Vagina (tissue), 2 donors: Measurements from ENCODE around the gene TCF7L1. TPM values are rescaled to one million over a fixed set of nuclear protein-coding genes. Genes with fewer than 3 reads are reported as not detected.

Experiments
- DNase-seq, 2 donors: peaks; one replicate each; pipeline ENCODE4 v3.0.0-alpha.2; 2017; ENCODE audit errors: extremely low spot score in 2 of 2
- H3K27ac ChIP-seq: fragments of 200-600 bp; sonication (generic); one replicate; pipeline ENCODE4 v1.5.1; 2019
- H3K27me3 ChIP-seq: fragments of 200-600 bp; sonication (generic); one replicate; pipeline ENCODE4 v1.5.1; 2019
- H3K36me3 ChIP-seq, 2 donors: fragments of 200-600 bp; sonication (generic); one replicate each; pipeline ENCODE4 v1.5.1; 2017 to 2019
- H3K4me1 ChIP-seq: fragments of 200-600 bp; sonication (generic); one replicate; pipeline ENCODE4 v1.5.1; 2019
- H3K4me3 ChIP-seq, 2 donors: fragments of 200-600 bp; sonication (generic); 1 replicate in 1 of 2; 2 replicates in 1 of 2; pipeline ENCODE4 v1.5.1; 2016 to 2019
- H3K9me3 ChIP-seq: fragments of 200-600 bp; sonication (generic); one replicate; pipeline ENCODE4 v1.5.1; 2019
- CTCF ChIP-seq, 3 experiments: fragments of 450-650 bp in 2 of 3; fragments of 200-600 bp in 1 of 3; sonication (generic) in 1 of 3; IDR thresholded peaks; one replicate each; pipeline ENCODE4 v1.5.1; 2017 to 2019; ENCODE audit warnings: antibody characterized with exemption in 3 of 3, mild to moderate bottlenecking in 2 of 3, moderate library complexity in 2 of 3
- POLR2A ChIP-seq, 2 donors: fragments of 450-650 bp; IDR thresholded peaks; one replicate each; pipeline ENCODE4 v1.6.1; 2017; ENCODE audit warnings: antibody characterized with exemption in 2 of 2, mild to moderate bottlenecking in 2 of 2, moderate library complexity in 2 of 2
- POLR2AphosphoS5 ChIP-seq, 2 donors: sonication (generic); formaldehyde crosslinking; IDR thresholded peaks; one replicate each; pipeline ENCODE4 v1.9.0; 2017; ENCODE audit warnings: antibody characterized with exemption in 2 of 2, mild to moderate bottlenecking in 2 of 2, low read depth in 1 of 2; ENCODE audit not compliant: insufficient read depth in 1 of 2
- intact Hi-C: fragments of 100-400 bp; cut with DNase I; formaldehyde crosslinking; loops from one replicate; pipeline ENCODE4 v1.15.1; 2023
- total RNA-seq: library from RNA; depleted of rRNA; stranded (reverse); fragments of >200 nt; gene quantifications from one replicate; pipeline ENCODE4 v1.2.3, GENCODE V29; 2016

The TCF7L1 gene
- total RNA-seq, 1 donor from 2014 or later = 8.3 TPM

GRCh38 chr2:85303780-85304531, 170.8 kb downstream of the TCF7L1 start:
- Histone ChIP-seq H3K27me3 (no peaks in the 10 kb centered on the region), H3K27ac (no peak overlapping the region), H3K36me3 (peaks cover 0 to 32% of the 10 kb centered on the region in 2 donors), H3K4me3 (no peak overlapping the region), H3K4me1 (peaks cover 11% of the 10 kb centered on the region), H3K9me3 (no peaks in the 10 kb centered on the region)
- intact Hi-C loops = no loop called here
- no peak for TF ChIP-seq CTCF (IDR thresholded peaks at IDR 0.05)
- no peak for TF ChIP-seq POLR2A (IDR thresholded peaks at IDR 0.05)
- TF ChIP-seq POLR2AphosphoS5 (IDR thresholded peaks at IDR 0.05; ENCODE audit: insufficient read depth in 1 of 2, low read depth in 1 of 2) = no peak
- DNase-seq = no peak

GRCh38 chr2:85307527-85307897, 174.3 kb downstream of the TCF7L1 start:
- H3K4me1 ChIP-seq = peaks cover 23% of the 10 kb centered on the region
- TF ChIP-seq POLR2A (IDR thresholded peaks at IDR 0.05) (no peak), POLR2AphosphoS5 (IDR thresholded peaks at IDR 0.05; ENCODE audit: insufficient read depth in 1 of 2, low read depth in 1 of 2) (no peak), CTCF (IDR thresholded peaks at IDR 0.05) (no peak)
- intact Hi-C loops = no loop called here
- no peak for DNase-seq
- no peak overlapping the region for H3K4me3 ChIP-seq
- no peak overlapping the region for H3K27ac ChIP-seq
- no peaks in the 10 kb centered on the region for H3K27me3 ChIP-seq
- H3K36me3 ChIP-seq = peaks cover 0 to 32% of the 10 kb centered on the region in 2 donors
- no peaks in the 10 kb centered on the region for H3K9me3 ChIP-seq

- DNase-seq = no peak
- intact Hi-C loops = no loop called here
- TF ChIP-seq POLR2AphosphoS5 (IDR thresholded peaks at IDR 0.05; ENCODE audit: insufficient read depth in 1 of 2, low read depth in 1 of 2) (no peak), POLR2A (IDR thresholded peaks at IDR 0.05) (no peak), CTCF (IDR thresholded peaks at IDR 0.05) (no peak)
- Histone ChIP-seq H3K27me3 (no peaks in the 10 kb centered on the region), H3K4me3 (no peak overlapping the region), H3K9me3 (no peaks in the 10 kb centered on the region), H3K4me1 (peaks cover 23% of the 10 kb centered on the region), H3K36me3 (peaks cover 0 to 32% of the 10 kb centered on the region in 2 donors), H3K27ac (no peak overlapping the region)
These were observed 175.0 kb downstream of the TCF7L1 start for GRCh38 chr2:85308201-85308600.

GRCh38 chr2:85308896-85309555, 175.8 kb downstream of the TCF7L1 start:
- Histone ChIP-seq H3K27me3 (no peaks in the 10 kb centered on the region), H3K27ac (peak overlapping the region; percentile 58), H3K36me3 (peaks cover 0 to 32% of the 10 kb centered on the region in 2 donors), H3K9me3 (no peaks in the 10 kb centered on the region), H3K4me1 (peaks cover 23% of the 10 kb centered on the region), H3K4me3 (no peak overlapping the region)
- no peak for TF ChIP-seq POLR2A (IDR thresholded peaks at IDR 0.05)
- peak in 1 of 2 donors; percentile 25 for TF ChIP-seq POLR2AphosphoS5 (IDR thresholded peaks at IDR 0.05; ENCODE audit: insufficient read depth in 1 of 2, low read depth in 1 of 2)
- DNase-seq = no peak
- intact Hi-C loops = no loop called here

GRCh38 chr2:85309699-85310321, 176.6 kb downstream of the TCF7L1 start:
- DNase-seq = no peak
- Histone ChIP-seq H3K36me3 (peaks cover 0 to 28% of the 10 kb centered on the region in 2 donors), H3K27me3 (no peaks in the 10 kb centered on the region), H3K4me1 (peaks cover 23% of the 10 kb centered on the region), H3K27ac (peak overlapping the region; percentile 58), H3K9me3 (no peaks in the 10 kb centered on the region), H3K4me3 (no peak overlapping the region)
- intact Hi-C loops = no loop called here
- TF ChIP-seq POLR2AphosphoS5 (IDR thresholded peaks at IDR 0.05; ENCODE audit: insufficient read depth in 1 of 2, low read depth in 1 of 2) (peak in 1 of 2 donors; percentile 22), POLR2A (IDR thresholded peaks at IDR 0.05) (no peak)
